Upper lobe of right lung (tissue), 1 donor: ENCODE measurements around the gene STX3. TPM values are rescaled to one million over a fixed set of nuclear protein-coding genes. Genes with fewer than 3 reads are reported as not detected.

ENCODE experiments used
- ATAC-seq: fragments of 200-7000 bp; cut with Tn5 transposase; one replicate; pipeline ENCODE4 v1.9.1; 2020; ENCODE audit warnings: mild to moderate bottlenecking, moderate library complexity
- DNase-seq: peaks from one replicate; pipeline ENCODE4 v3.0.0-alpha.2; 2020
- H3K27ac ChIP-seq: fragments of 200-600 bp; one replicate; pipeline ENCODE4 v1.8.0; 2022
- H3K27me3 ChIP-seq: fragments of 200-600 bp; one replicate; pipeline ENCODE4 v1.8.0; 2022; ENCODE audit warnings: mild to moderate bottlenecking
- H3K36me3 ChIP-seq: fragments of 200-600 bp; one replicate; pipeline ENCODE4 v1.8.0; 2022
- H3K4me1 ChIP-seq: fragments of 200-600 bp; one replicate; pipeline ENCODE4 v1.8.0; 2022
- H3K4me3 ChIP-seq: fragments of 200-600 bp; one replicate; pipeline ENCODE4 v1.8.0; 2022; ENCODE audit warnings: mild to moderate bottlenecking
- H3K9me3 ChIP-seq: fragments of 200-600 bp; one replicate; pipeline ENCODE4 v1.8.0; 2022
- CTCF ChIP-seq: fragments of 200-600 bp; IDR thresholded peaks from one replicate; pipeline ENCODE4 v1.8.0; 2022; ENCODE audit warnings: antibody characterized with exemption
- intact Hi-C: fragments of 100-400 bp; cut with DNase I; formaldehyde crosslinking; loops from one replicate; pipeline ENCODE4 v1.11.0; 2022
- total RNA-seq: library from RNA; stranded (reverse); fragmentation: NEBNext Ultra II Directional; extraction: Animal tissue kit (Norgen Biotek cat#: 25700); gene quantifications from one replicate; pipeline ENCODE4 v1.2.1, GENCODE V29; 2021
- donor health status: DM: no; HTN: yes; CAD: no; lungs with severe emphysema.

Gene STX3
- total RNA-seq, 1 donor from 2014 or later = 75.1 TPM

- no peak for DNase-seq
- H3K27ac ChIP-seq = no peak overlapping the region
- no peak for TF ChIP-seq CTCF
- H3K36me3 ChIP-seq = no peaks in the 10 kb centered on the region
- intact Hi-C loops = no loop called here
- no peaks in the 10 kb centered on the region for H3K4me1 ChIP-seq
- H3K4me3 ChIP-seq = no peak overlapping the region
- H3K27me3 ChIP-seq = no peaks in the 10 kb centered on the region
- H3K9me3 ChIP-seq = no peaks in the 10 kb centered on the region
- ATAC-seq = no peak
These were observed 63.4 kb downstream of the STX3 start for GRCh38 chr11:59818572-59818971.

DNA sequence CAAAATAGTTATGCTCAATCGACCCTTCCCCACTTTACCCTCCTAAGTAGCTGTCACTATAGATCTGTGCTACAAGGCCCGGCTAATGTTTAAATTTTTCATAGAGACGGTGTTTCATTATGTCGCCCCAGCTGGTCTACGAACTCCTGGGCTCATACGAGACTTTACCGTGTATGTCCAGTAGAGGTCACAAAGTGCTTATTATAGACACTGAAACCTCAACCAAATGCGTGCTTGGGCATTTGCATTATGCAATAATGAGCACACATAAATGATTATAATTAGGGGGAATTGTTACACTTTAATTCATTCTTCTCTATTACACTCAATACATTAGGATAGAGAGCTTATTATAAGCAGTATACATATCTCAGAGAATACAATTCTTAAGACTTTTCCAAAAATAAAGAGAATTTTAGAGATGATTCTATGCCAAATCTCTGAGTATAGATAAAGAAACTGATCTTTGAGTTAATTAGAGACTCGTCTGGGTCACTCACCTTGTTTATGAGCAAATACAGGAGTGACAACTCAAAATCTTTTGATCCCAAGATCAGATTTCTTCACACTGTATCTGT is 67.9 kb downstream of the STX3 start:
- H3K27ac ChIP-seq = no peak overlapping the region
- DNase-seq = no peak
- intact Hi-C loops = no loop called here
- H3K36me3 ChIP-seq = no peaks in the 10 kb centered on the region
- H3K4me3 ChIP-seq = no peak overlapping the region
- H3K4me1 ChIP-seq = no peaks in the 10 kb centered on the region
- peak; percentile 61 for TF ChIP-seq CTCF
- H3K27me3 ChIP-seq = no peaks in the 10 kb centered on the region
- no peaks in the 10 kb centered on the region for H3K9me3 ChIP-seq
- peak; percentile 94 for ATAC-seq

- no peak for ATAC-seq
- intact Hi-C loops = no loop called here
These were observed 74.2 kb downstream of the STX3 start for GRCh38 chr11:59829358-59829757.

GRCh38 chr11:59833602-59834001 is 78.4 kb downstream of the STX3 start:
- intact Hi-C loops = no loop called here
- H3K36me3 ChIP-seq = no peaks in the 10 kb centered on the region
- H3K27ac ChIP-seq = no peak overlapping the region
- no peaks in the 10 kb centered on the region for H3K27me3 ChIP-seq
- no peak overlapping the region for H3K4me3 ChIP-seq
- ATAC-seq = no peak
- H3K9me3 ChIP-seq = no peaks in the 10 kb centered on the region
- no peaks in the 10 kb centered on the region for H3K4me1 ChIP-seq
- no peak for TF ChIP-seq CTCF
- no peak for DNase-seq

More at GRCh38 chr11:59829358-59829757, 74.2 kb downstream of the STX3 start:
- Histone ChIP-seq H3K27ac (no peak overlapping the region), H3K4me3 (no peak overlapping the region), H3K4me1 (no peaks in the 10 kb centered on the region), H3K27me3 (no peaks in the 10 kb centered on the region), H3K36me3 (no peaks in the 10 kb centered on the region), H3K9me3 (no peaks in the 10 kb centered on the region)
- no peak for DNase-seq
- TF ChIP-seq CTCF = no peak

DNA sequence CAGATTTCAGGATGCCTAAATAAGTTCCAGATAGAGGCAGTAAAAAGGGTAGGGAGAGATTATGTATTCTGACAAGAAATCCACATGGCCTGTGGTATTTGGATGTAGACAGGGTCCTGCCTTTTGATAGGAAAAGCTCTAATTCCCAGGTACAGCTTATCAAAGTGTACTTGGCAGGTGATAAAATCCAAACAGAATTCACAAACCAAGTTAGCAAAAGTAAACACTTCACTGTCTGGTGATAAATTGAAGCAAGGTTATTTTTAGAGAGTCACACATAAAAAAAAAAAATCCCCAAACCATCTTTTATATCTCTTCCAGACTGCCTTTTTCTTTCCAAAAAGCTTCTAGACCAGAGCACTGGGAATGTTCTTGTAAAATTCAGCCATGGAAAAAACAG is 84.4 kb downstream of the STX3 start:
- no peak for DNase-seq
- Histone ChIP-seq H3K36me3 (no peaks in the 10 kb centered on the region), H3K4me3 (no peak overlapping the region), H3K27me3 (no peaks in the 10 kb centered on the region), H3K27ac (no peak overlapping the region), H3K9me3 (no peaks in the 10 kb centered on the region), H3K4me1 (no peaks in the 10 kb centered on the region)
- intact Hi-C loops = no loop called here
- TF ChIP-seq CTCF = no peak
- ATAC-seq = no peak

GRCh38 chr11:59841514-59841913 is 86.3 kb downstream of the STX3 start:
- intact Hi-C loops = no loop called here
- no peak overlapping the region for H3K27ac ChIP-seq
- H3K4me3 ChIP-seq = no peak overlapping the region
- no peaks in the 10 kb centered on the region for H3K4me1 ChIP-seq
- no peak for TF ChIP-seq CTCF
- no peak for ATAC-seq
- DNase-seq = no peak
- H3K9me3 ChIP-seq = no peaks in the 10 kb centered on the region
- H3K36me3 ChIP-seq = no peaks in the 10 kb centered on the region
- no peaks in the 10 kb centered on the region for H3K27me3 ChIP-seq
